Central memory CD4-positive, alpha-beta T cell (primary cell): Measurements from ENCODE around the gene SIGLEC11.
"Not testable (repeated sequence)": the region's sequence is repeated elsewhere in the genome, so short reads cannot be mapped to it uniquely, and the experiment has no call there.

Experiments used
- DNase-seq: peaks from one replicate; pipeline ENCODE4 v3.0.0; 2022

SIGLEC11 gene

GRCh38 chr19:49950956-49951526 is 9.9 kb downstream of the SIGLEC11 start:
- DNase-seq = no peak

- DNase-seq = no peak
Measured at GRCh38 chr19:49950590-49950948, 10.4 kb downstream of the SIGLEC11 start.

GRCh38 chr19:49949742-49950589 is 11.0 kb downstream of the SIGLEC11 start:
- DNase-seq = no peak

GRCh38 chr19:49946415-49946814 is 14.6 kb downstream of the SIGLEC11 start:
- no peak for DNase-seq

- DNase-seq = not testable (repeated sequence)
Measured at GRCh38 chr19:49944567-49944966, 16.4 kb downstream of the SIGLEC11 start.

GRCh38 chr19:49940482-49940791 is 20.5 kb downstream of the SIGLEC11 start:
- no peak for DNase-seq

- DNase-seq = no peak
Measured at GRCh38 chr19:49939721-49940481, 21.1 kb downstream of the SIGLEC11 start.

GRCh38 chr19:49938662-49939061 is 22.3 kb downstream of the SIGLEC11 start:
- DNase-seq = no peak

GRCh38 chr19:49937750-49938381 is 23.1 kb downstream of the SIGLEC11 start:
- peak; percentile 67 for DNase-seq

- DNase-seq = no peak
Measured at GRCh38 chr19:49936549-49936948, 24.4 kb downstream of the SIGLEC11 start.

GRCh38 chr19:49933643-49934042 is 27.3 kb downstream of the SIGLEC11 start:
- DNase-seq = no peak

- DNase-seq = peak; percentile 64
Measured at GRCh38 chr19:49932731-49933131, 28.2 kb downstream of the SIGLEC11 start.

GRCh38 chr19:49932041-49932451 is 28.9 kb downstream of the SIGLEC11 start:
- DNase-seq = no peak

- no peak for DNase-seq
Measured at GRCh38 chr19:49931293-49932040, 29.5 kb downstream of the SIGLEC11 start.

- no peak for DNase-seq
Measured at GRCh38 chr19:49930483-49931011, 30.4 kb downstream of the SIGLEC11 start.

GRCh38 chr19:49929611-49930482 is 31.1 kb downstream of the SIGLEC11 start:
- DNase-seq = peak; percentile 96

GRCh38 chr19:49929121-49929610 is 31.8 kb downstream of the SIGLEC11 start, which contains the start of the genes ATF5 and NUP62:
ATF5 (plus strand) TSS chr19:49929205; CDS start chr19:49930851, 1,646 bp downstream.
NUP62 (minus strand) TSS chr19:49929504; CDS start chr19:49909807, 19,697 bp downstream.
- DNase-seq = peak; percentile 89

GRCh38 chr19:49927526-49928264 is 33.3 kb downstream of the SIGLEC11 start:
- no peak for DNase-seq

GRCh38 chr19:49926515-49926914 is 34.5 kb downstream of the SIGLEC11 start:
- no peak for DNase-seq

GRCh38 chr19:49925486-49925885 is 35.5 kb downstream of the SIGLEC11 start:
- DNase-seq = no peak
